Measurements from ENCODE around the gene PACSIN2.

DNA sequence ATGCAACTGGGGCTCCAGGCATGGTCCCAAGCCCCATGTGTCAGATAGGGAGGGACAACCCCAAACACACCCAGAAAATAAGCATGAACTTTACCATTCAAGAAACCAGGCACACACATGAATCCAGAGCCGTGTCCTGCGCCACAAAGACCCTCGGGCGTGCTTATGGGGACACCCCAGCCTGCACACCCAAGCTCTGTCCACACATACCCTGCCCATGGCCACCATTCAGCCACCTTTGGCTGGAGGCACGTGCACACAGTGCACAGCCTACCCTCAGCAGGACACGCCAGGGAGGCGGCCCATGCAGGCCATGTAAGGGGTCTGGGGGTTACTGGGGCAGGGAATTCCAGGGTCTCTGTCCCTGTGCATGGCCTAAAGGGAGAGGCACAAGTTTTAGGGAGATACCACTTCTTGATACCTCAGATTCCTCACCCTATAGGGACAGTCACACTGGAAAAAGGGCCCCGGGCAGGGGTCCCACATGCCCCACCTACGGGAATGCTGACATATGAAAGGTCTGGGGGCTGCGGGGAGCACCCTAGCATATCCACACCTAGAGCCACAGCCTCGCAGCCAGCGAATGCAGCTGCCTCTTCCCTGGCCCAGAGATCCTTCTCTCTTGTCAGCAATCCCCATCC is 20.6 kb downstream of the PACSIN2 start:
- TF ChIP-seq, protein P1, sequence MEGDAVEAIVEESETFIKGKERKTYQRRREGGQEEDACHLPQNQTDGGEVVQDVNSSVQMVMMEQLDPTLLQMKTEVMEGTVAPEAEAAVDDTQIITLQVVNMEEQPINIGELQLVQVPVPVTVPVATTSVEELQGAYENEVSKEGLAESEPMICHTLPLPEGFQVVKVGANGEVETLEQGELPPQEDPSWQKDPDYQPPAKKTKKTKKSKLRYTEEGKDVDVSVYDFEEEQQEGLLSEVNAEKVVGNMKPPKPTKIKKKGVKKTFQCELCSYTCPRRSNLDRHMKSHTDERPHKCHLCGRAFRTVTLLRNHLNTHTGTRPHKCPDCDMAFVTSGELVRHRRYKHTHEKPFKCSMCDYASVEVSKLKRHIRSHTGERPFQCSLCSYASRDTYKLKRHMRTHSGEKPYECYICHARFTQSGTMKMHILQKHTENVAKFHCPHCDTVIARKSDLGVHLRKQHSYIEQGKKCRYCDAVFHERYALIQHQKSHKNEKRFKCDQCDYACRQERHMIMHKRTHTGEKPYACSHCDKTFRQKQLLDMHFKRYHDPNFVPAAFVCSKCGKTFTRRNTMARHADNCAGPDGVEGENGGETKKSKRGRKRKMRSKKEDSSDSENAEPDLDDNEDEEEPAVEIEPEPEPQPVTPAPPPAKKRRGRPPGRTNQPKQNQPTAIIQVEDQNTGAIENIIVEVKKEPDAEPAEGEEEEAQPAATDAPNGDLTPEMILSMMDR (IDR thresholded peaks at IDR 0.05) = no peak
- TF ChIP-seq POLR2AphosphoS5 (IDR thresholded peaks at IDR 0.05; ENCODE audit: low read depth, low read length) = no peak
